ENCODE data around the gene TMUB2.

GRCh38 chr17:44200478-44201155 is 13.8 kb downstream of the TMUB2 start:
- peak in 1 of 3 donors; percentile 44 for TF ChIP-seq POLR2A (IDR thresholded peaks at IDR 0.05)
- TF ChIP-seq CTCF (IDR thresholded peaks at IDR 0.05): no peak
